OCI-LY1 (cell line): ENCODE data around the gene IFNA2.

ENCODE experiments used
- EZH2 ChIP-seq: fragments of 200-600 bp; sonication (generic), shearing (Covaris generic); IDR thresholded peaks from 2 replicates; pipeline ENCODE4 v1.8.0; 2017; ENCODE audit warnings: borderline replicate concordance, mixed run types, mild to moderate bottlenecking, antibody characterized with exemption, low read length, moderate library complexity, mixed read lengths
- TF ChIP-seq, protein P1 (sequence below): fragments of 200-600 bp; sonication (generic), shearing (Covaris generic); IDR thresholded peaks from 2 replicates; pipeline ENCODE4 v1.5.1; 2017; ENCODE audit warnings: mild to moderate bottlenecking, antibody characterized with exemption, low read length, moderate library complexity, mixed read lengths

DNA sequence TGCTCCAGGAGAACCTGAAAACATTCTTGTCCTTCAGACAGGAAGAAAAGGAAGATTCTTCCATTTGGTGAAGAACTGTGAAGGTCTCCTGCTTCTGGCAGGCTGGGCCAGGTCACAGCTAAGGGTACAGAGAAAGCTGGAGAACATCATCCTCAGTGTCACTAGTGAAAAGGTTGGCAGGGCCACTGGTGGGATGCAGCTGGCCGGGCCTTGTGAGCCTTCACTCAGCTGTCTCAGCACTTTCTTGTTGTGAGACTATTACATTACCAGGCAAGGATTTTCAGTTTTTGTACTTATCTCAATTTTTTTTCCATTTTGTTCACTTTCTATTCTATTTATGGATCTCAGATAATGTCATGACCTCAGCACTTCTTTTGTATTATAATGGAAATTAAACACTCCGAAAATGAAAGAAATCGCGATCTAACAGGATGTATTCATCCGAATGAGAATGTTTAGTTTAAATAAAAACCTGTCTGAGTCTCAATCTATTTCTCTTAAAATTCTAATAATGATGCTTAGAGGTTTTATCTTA, 13.8 kb upstream of the IFNA2 start:
- TF ChIP-seq, protein P1, sequence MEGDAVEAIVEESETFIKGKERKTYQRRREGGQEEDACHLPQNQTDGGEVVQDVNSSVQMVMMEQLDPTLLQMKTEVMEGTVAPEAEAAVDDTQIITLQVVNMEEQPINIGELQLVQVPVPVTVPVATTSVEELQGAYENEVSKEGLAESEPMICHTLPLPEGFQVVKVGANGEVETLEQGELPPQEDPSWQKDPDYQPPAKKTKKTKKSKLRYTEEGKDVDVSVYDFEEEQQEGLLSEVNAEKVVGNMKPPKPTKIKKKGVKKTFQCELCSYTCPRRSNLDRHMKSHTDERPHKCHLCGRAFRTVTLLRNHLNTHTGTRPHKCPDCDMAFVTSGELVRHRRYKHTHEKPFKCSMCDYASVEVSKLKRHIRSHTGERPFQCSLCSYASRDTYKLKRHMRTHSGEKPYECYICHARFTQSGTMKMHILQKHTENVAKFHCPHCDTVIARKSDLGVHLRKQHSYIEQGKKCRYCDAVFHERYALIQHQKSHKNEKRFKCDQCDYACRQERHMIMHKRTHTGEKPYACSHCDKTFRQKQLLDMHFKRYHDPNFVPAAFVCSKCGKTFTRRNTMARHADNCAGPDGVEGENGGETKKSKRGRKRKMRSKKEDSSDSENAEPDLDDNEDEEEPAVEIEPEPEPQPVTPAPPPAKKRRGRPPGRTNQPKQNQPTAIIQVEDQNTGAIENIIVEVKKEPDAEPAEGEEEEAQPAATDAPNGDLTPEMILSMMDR, result no peak
- no peak for TF ChIP-seq EZH2
